Measurements from ENCODE around the gene REEP1.

- TF ChIP-seq CTCF (IDR thresholded peaks at IDR 0.05) = no peak
- no peak for TF ChIP-seq EZH2 (IDR thresholded peaks at IDR 0.05; ENCODE audit: borderline replicate concordance, insufficient read depth, low read depth, low read length, poor library complexity, severe bottlenecking)
Observed at GRCh38 chr2:86281066-86281700, 56.2 kb downstream of the REEP1 start.

Data from B cell (primary cell).